ENCODE results near the gene TMEM198. TPM values are rescaled to one million over a fixed set of nuclear protein-coding genes. Genes with fewer than 3 reads are reported as not detected.

TMEM198 gene
- total RNA-seq, 2 donors from 2014 or later: 1.8 to 4.3 TPM

GRCh38 chr2:219526320-219527075, 17.3 kb upstream of the TMEM198 start:
- H3K9me3 ChIP-seq: no peaks in the 10 kb centered on the region
- TF ChIP-seq CTCF (IDR thresholded peaks at IDR 0.05): no peak
- no peak overlapping the region for H3K4me3 ChIP-seq
- no peak for DNase-seq (ENCODE audit: low spot score)
- H3K4me1 ChIP-seq: peaks cover 0 to 46% of the 10 kb centered on the region in 2 donors
- no peaks in the 10 kb centered on the region for H3K27me3 ChIP-seq
- H3K36me3 ChIP-seq: no peaks in the 10 kb centered on the region
- peak overlapping the region; percentile 72 to 80 for H3K27ac ChIP-seq

GRCh38 chr2:219527076-219527394, 16.8 kb upstream of the TMEM198 start:
- Histone ChIP-seq H3K27me3 (no peaks in the 10 kb centered on the region), H3K27ac (peak overlapping the region; percentile 72 to 80), H3K4me1 (peaks cover 0 to 41% of the 10 kb centered on the region in 2 donors), H3K9me3 (no peaks in the 10 kb centered on the region), H3K36me3 (no peaks in the 10 kb centered on the region), H3K4me3 (no peak overlapping the region)
- no peak for TF ChIP-seq CTCF (IDR thresholded peaks at IDR 0.05)
- DNase-seq (ENCODE audit: low spot score): no peak

- no peaks in the 10 kb centered on the region for H3K36me3 ChIP-seq
- H3K9me3 ChIP-seq: no peaks in the 10 kb centered on the region
- TF ChIP-seq CTCF (IDR thresholded peaks at IDR 0.05): no peak
- H3K4me3 ChIP-seq: no peak overlapping the region
- DNase-seq (ENCODE audit: low spot score): no peak
- H3K27ac ChIP-seq: peak overlapping the region; percentile 72 to 80
- H3K4me1 ChIP-seq: peaks cover 0 to 37% of the 10 kb centered on the region in 2 donors
- H3K27me3 ChIP-seq: no peaks in the 10 kb centered on the region
Measured at GRCh38 chr2:219527472-219527871, 16.4 kb upstream of the TMEM198 start.

GRCh38 chr2:219530048-219530963, 13.5 kb upstream of the TMEM198 start:
- Histone ChIP-seq H3K27ac (no peak overlapping the region), H3K9me3 (no peaks in the 10 kb centered on the region), H3K27me3 (no peaks in the 10 kb centered on the region), H3K4me3 (no peak overlapping the region), H3K4me1 (peaks cover 0 to 24% of the 10 kb centered on the region in 2 donors), H3K36me3 (no peaks in the 10 kb centered on the region)
- TF ChIP-seq CTCF (IDR thresholded peaks at IDR 0.05): peak; percentile 93 to 99
- DNase-seq (ENCODE audit: low spot score): peak; percentile 83

- Histone ChIP-seq H3K9me3 (no peaks in the 10 kb centered on the region), H3K36me3 (no peaks in the 10 kb centered on the region), H3K27me3 (no peaks in the 10 kb centered on the region), H3K27ac (no peak overlapping the region), H3K4me3 (no peak overlapping the region), H3K4me1 (peaks cover 0 to 9% of the 10 kb centered on the region in 2 donors)
- DNase-seq (ENCODE audit: low spot score): no peak
- no peak for TF ChIP-seq CTCF (IDR thresholded peaks at IDR 0.05)
Measured at GRCh38 chr2:219531639-219532377, 12.0 kb upstream of the TMEM198 start.
